Adrenal gland (tissue), 5 donors: Measurements from ENCODE around the gene GLIPR2.

Experiments
- POLR2A ChIP-seq, 2 donors: fragments of 450-650 bp; IDR thresholded peaks; one replicate each; pipeline ENCODE4 v1.6.1; 2017; ENCODE audit warnings: antibody characterized with exemption in 2 of 2, mild to moderate bottlenecking in 2 of 2, moderate library complexity in 1 of 2
- TF ChIP-seq, protein P1 (sequence below), 6 experiments: fragments of 450-650 bp in 4 of 6; fragments of 200-600 bp in 2 of 6; sonication (generic) in 1 of 6; IDR thresholded peaks; 1 replicate in 5 of 6; 2 replicates in 1 of 6; pipeline versions ENCODE4 v1.5.1 to v1.8.0; 2016 to 2021; ENCODE audit warnings: antibody characterized with exemption in 6 of 6, mild to moderate bottlenecking in 2 of 6, moderate library complexity in 1 of 6
- donor health status: DM: no; HTN: no; CAD: no.

DNA sequence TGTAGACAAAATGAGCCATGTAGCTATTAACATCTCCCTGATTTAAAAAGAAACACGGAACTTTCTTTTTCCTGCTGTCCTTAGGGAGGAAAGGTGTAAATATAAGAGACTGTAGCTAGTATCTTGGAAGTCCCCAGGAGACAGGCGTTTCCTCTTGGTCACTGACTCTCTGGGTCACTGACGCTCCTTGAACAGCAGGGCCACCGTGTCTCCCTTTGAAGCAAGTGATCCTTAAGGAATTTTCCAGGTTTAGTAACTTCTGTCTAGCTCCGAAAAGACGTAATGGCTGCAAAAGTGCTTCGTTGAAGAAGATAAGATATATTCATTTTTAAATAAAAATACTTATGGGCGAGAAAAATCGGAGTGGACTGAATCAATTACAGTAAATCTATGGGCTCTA is 53.4 kb downstream of the GLIPR2 start:
- TF ChIP-seq, protein P1, sequence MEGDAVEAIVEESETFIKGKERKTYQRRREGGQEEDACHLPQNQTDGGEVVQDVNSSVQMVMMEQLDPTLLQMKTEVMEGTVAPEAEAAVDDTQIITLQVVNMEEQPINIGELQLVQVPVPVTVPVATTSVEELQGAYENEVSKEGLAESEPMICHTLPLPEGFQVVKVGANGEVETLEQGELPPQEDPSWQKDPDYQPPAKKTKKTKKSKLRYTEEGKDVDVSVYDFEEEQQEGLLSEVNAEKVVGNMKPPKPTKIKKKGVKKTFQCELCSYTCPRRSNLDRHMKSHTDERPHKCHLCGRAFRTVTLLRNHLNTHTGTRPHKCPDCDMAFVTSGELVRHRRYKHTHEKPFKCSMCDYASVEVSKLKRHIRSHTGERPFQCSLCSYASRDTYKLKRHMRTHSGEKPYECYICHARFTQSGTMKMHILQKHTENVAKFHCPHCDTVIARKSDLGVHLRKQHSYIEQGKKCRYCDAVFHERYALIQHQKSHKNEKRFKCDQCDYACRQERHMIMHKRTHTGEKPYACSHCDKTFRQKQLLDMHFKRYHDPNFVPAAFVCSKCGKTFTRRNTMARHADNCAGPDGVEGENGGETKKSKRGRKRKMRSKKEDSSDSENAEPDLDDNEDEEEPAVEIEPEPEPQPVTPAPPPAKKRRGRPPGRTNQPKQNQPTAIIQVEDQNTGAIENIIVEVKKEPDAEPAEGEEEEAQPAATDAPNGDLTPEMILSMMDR (IDR thresholded peaks at IDR 0.05): no peak
- TF ChIP-seq POLR2A (IDR thresholded peaks at IDR 0.05): no peak
